Large intestine (tissue), 3 donors: ENCODE measurements around the gene KIAA0319L. TPM values are rescaled to one million over a fixed set of nuclear protein-coding genes. Genes with fewer than 3 reads are reported as not detected.

Experiments
- DNase-seq, 2 donors: peaks; one replicate each; pipeline versions ENCODE4 v3.0.0 to v3.0.0-alpha.2; 2013
- H3K27ac ChIP-seq: one replicate; pipeline ENCODE4 v1.5.1; 2013; ENCODE audit warnings: low read length
- H3K27me3 ChIP-seq: 2 replicates; pipeline ENCODE4 v1.6.1; 2013; ENCODE audit warnings: low read length; ENCODE audit not compliant: control insufficient read depth, insufficient read depth
- H3K36me3 ChIP-seq: 2 replicates; pipeline ENCODE4 v1.6.1; 2013; ENCODE audit warnings: low read length; ENCODE audit not compliant: control insufficient read depth, insufficient read depth
- H3K4me1 ChIP-seq: one replicate; pipeline ENCODE4 v1.6.1; 2013; ENCODE audit warnings: low read length; ENCODE audit not compliant: control insufficient read depth, insufficient read depth
- H3K4me3 ChIP-seq: one replicate; pipeline ENCODE4 v1.5.1; 2013; ENCODE audit warnings: low read length
- H3K9me3 ChIP-seq: one replicate; pipeline ENCODE4 v1.6.1; 2013; ENCODE audit warnings: mild to moderate bottlenecking, low read depth, low read length, moderate library complexity; ENCODE audit not compliant: control insufficient read depth
- WGBS: methylation state at CpG from one replicate; pipeline ENCODE4 v1.1.5; 2013; ENCODE audit warnings: low lambda C conversion rate; ENCODE audit not compliant: insufficient coverage; 5-methylcytosine and 5-hydroxymethylcytosine counted together
- polyA plus RNA-seq: library from polyadenylated mRNA; unstranded; fragments of 120-200 nt; gene quantifications from one replicate; pipeline ENCODE4 v1.2.1, GENCODE V29; 2013

The KIAA0319L gene
- polyA plus RNA-seq, 1 donor = 60.3 TPM

- no CpG with 5 or more reads among the region's 3 CpGs for WGBS
- H3K4me3 ChIP-seq = no peak overlapping the region
- no peaks in the 10 kb centered on the region for H3K4me1 ChIP-seq
- H3K27ac ChIP-seq = no peak overlapping the region
- no peaks in the 10 kb centered on the region for H3K27me3 ChIP-seq
- peaks cover 89% of the 10 kb centered on the region for H3K36me3 ChIP-seq
- H3K9me3 ChIP-seq = no peaks in the 10 kb centered on the region
- no peak for DNase-seq
These were observed 108.8 kb downstream of the KIAA0319L start for GRCh38 chr1:35448344-35448801.

- no peak for DNase-seq
- Histone ChIP-seq H3K27me3 (no peaks in the 10 kb centered on the region), H3K4me1 (no peaks in the 10 kb centered on the region), H3K36me3 (peaks cover 87% of the 10 kb centered on the region), H3K27ac (no peak overlapping the region), H3K9me3 (no peaks in the 10 kb centered on the region), H3K4me3 (no peak overlapping the region)
These were observed 109.9 kb downstream of the KIAA0319L start for GRCh38 chr1:35447278-35447677.

- no peak for DNase-seq
- H3K27ac ChIP-seq = no peak overlapping the region
- H3K9me3 ChIP-seq = no peaks in the 10 kb centered on the region
- H3K27me3 ChIP-seq = no peaks in the 10 kb centered on the region
- no peaks in the 10 kb centered on the region for H3K4me1 ChIP-seq
- peaks cover 88% of the 10 kb centered on the region for H3K36me3 ChIP-seq
- no peak overlapping the region for H3K4me3 ChIP-seq
These were observed 112.8 kb downstream of the KIAA0319L start for GRCh38 chr1:35444519-35444774.

GRCh38 chr1:35443768-35444518, 113.3 kb downstream of the KIAA0319L start:
- Histone ChIP-seq H3K36me3 (peaks cover 89% of the 10 kb centered on the region), H3K27ac (no peak overlapping the region), H3K9me3 (no peaks in the 10 kb centered on the region), H3K4me1 (no peaks in the 10 kb centered on the region), H3K4me3 (no peak overlapping the region), H3K27me3 (no peaks in the 10 kb centered on the region)
- WGBS = 100% methylated on average over 1 of the region's 5 CpGs
- DNase-seq = no peak

- Histone ChIP-seq H3K9me3 (no peaks in the 10 kb centered on the region), H3K4me3 (no peak overlapping the region), H3K27me3 (no peaks in the 10 kb centered on the region), H3K36me3 (peaks cover 88% of the 10 kb centered on the region), H3K27ac (no peak overlapping the region), H3K4me1 (no peaks in the 10 kb centered on the region)
- no peak for DNase-seq
- WGBS = no CpG with 5 or more reads among the region's 4 CpGs
These were observed 114.5 kb downstream of the KIAA0319L start for GRCh38 chr1:35442734-35443133.

GRCh38 chr1:35441926-35442579, 115.2 kb downstream of the KIAA0319L start:
- H3K27ac ChIP-seq = no peak overlapping the region
- H3K4me1 ChIP-seq = no peaks in the 10 kb centered on the region
- H3K9me3 ChIP-seq = no peaks in the 10 kb centered on the region
- H3K36me3 ChIP-seq = peaks cover 88% of the 10 kb centered on the region
- no CpG with 5 or more reads among the region's 8 CpGs for WGBS
- no peak for DNase-seq
- no peaks in the 10 kb centered on the region for H3K27me3 ChIP-seq
- H3K4me3 ChIP-seq = no peak overlapping the region

GRCh38 chr1:35439626-35440025, 117.6 kb downstream of the KIAA0319L start:
- H3K27ac ChIP-seq = no peak overlapping the region
- WGBS = no CpG with 5 or more reads among the region's 1 CpG
- no peak for DNase-seq
- H3K4me1 ChIP-seq = no peaks in the 10 kb centered on the region
- peaks cover 92% of the 10 kb centered on the region for H3K36me3 ChIP-seq
- no peaks in the 10 kb centered on the region for H3K9me3 ChIP-seq
- no peak overlapping the region for H3K4me3 ChIP-seq
- no peaks in the 10 kb centered on the region for H3K27me3 ChIP-seq

- Histone ChIP-seq H3K27ac (no peak overlapping the region), H3K4me1 (no peaks in the 10 kb centered on the region), H3K27me3 (no peaks in the 10 kb centered on the region), H3K4me3 (no peak overlapping the region), H3K9me3 (no peaks in the 10 kb centered on the region), H3K36me3 (peaks cover 92% of the 10 kb centered on the region)
- DNase-seq = no peak
- WGBS = 100% methylated on average over 1 of the region's 9 CpGs
These were observed 120.0 kb downstream of the KIAA0319L start for GRCh38 chr1:35437200-35437599.

GRCh38 chr1:35436078-35436477, 121.1 kb downstream of the KIAA0319L start:
- no peaks in the 10 kb centered on the region for H3K27me3 ChIP-seq
- WGBS = no CpG with 5 or more reads among the region's 10 CpGs
- no peaks in the 10 kb centered on the region for H3K4me1 ChIP-seq
- H3K27ac ChIP-seq = no peak overlapping the region
- no peaks in the 10 kb centered on the region for H3K9me3 ChIP-seq
- H3K36me3 ChIP-seq = peaks cover 85% of the 10 kb centered on the region
- no peak overlapping the region for H3K4me3 ChIP-seq
- no peak for DNase-seq

- H3K4me3 ChIP-seq = no peak overlapping the region
- H3K36me3 ChIP-seq = peaks cover 71% of the 10 kb centered on the region
- DNase-seq = no peak
- no peaks in the 10 kb centered on the region for H3K9me3 ChIP-seq
- no CpG with 5 or more reads among the region's 12 CpGs for WGBS
- no peak overlapping the region for H3K27ac ChIP-seq
- no peaks in the 10 kb centered on the region for H3K27me3 ChIP-seq
- H3K4me1 ChIP-seq = no peaks in the 10 kb centered on the region
These were observed 122.5 kb downstream of the KIAA0319L start for GRCh38 chr1:35434703-35435102.

GRCh38 chr1:35433714-35434113, 123.5 kb downstream of the KIAA0319L start:
- H3K4me3 ChIP-seq = no peak overlapping the region
- H3K27ac ChIP-seq = no peak overlapping the region
- 100% methylated on average over 2 of the region's 15 CpGs for WGBS
- H3K9me3 ChIP-seq = no peaks in the 10 kb centered on the region
- no peak for DNase-seq
- peaks cover 61% of the 10 kb centered on the region for H3K36me3 ChIP-seq
- H3K4me1 ChIP-seq = no peaks in the 10 kb centered on the region
- H3K27me3 ChIP-seq = no peaks in the 10 kb centered on the region
